ENCODE results near the gene SVBP.

SVBP gene

GRCh38 chr1:42851960-42852607 is 34.9 kb upstream of the SVBP start:
- ChIA-PET CTCF (no interaction called here), POLR2A (no interaction called here)
- TF ChIP-seq ZNF26 (tag by site-specific recombination; IDR thresholded peaks at IDR 0.05) (no peak), OSR2 (tag by site-specific recombination; IDR thresholded peaks at IDR 0.05) (no peak), ZSCAN5A (tag by site-specific recombination; IDR thresholded peaks at IDR 0.05) (no peak), OVOL3 (tag by site-specific recombination; IDR thresholded peaks at IDR 0.05) (no peak), ZNF571 (tag by site-specific recombination; IDR thresholded peaks at IDR 0.05) (no peak), HOXD13 (CRISPR knock-in tag; IDR thresholded peaks at IDR 0.05; ENCODE audit: borderline replicate concordance) (no peak), BCL11A (tag by site-specific recombination; IDR thresholded peaks at IDR 0.05; ENCODE audit: low read depth) (no peak), BCL11B (tag by site-specific recombination; IDR thresholded peaks at IDR 0.05; ENCODE audit: low read depth) (no peak), ZNF133 (tag by site-specific recombination; IDR thresholded peaks at IDR 0.05) (no peak), ZNF146 (tag by site-specific recombination; IDR thresholded peaks at IDR 0.05) (no peak)
- TF ChIP-seq, protein P1, sequence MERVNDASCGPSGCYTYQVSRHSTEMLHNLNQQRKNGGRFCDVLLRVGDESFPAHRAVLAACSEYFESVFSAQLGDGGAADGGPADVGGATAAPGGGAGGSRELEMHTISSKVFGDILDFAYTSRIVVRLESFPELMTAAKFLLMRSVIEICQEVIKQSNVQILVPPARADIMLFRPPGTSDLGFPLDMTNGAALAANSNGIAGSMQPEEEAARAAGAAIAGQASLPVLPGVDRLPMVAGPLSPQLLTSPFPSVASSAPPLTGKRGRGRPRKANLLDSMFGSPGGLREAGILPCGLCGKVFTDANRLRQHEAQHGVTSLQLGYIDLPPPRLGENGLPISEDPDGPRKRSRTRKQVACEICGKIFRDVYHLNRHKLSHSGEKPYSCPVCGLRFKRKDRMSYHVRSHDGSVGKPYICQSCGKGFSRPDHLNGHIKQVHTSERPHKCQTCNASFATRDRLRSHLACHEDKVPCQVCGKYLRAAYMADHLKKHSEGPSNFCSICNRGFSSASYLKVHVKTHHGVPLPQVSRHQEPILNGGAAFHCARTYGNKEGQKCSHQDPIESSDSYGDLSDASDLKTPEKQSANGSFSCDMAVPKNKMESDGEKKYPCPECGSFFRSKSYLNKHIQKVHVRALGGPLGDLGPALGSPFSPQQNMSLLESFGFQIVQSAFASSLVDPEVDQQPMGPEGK (tag by site-specific recombination; IDR thresholded peaks at IDR 0.05): no peak
- TF ChIP-seq, protein P2, sequence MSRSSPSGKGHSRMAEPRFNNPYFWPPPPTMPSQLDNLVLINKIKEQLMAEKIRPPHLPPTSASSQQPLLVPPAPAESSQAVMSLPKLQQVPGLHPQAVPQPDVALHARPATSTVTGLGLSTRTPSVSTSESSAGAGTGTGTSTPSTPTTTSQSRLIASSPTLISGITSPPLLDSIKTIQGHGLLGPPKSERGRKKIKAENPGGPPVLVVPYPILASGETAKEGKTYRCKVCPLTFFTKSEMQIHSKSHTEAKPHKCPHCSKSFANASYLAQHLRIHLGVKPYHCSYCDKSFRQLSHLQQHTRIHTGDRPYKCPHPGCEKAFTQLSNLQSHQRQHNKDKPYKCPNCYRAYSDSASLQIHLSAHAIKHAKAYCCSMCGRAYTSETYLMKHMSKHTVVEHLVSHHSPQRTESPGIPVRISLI (tag by site-specific recombination; IDR thresholded peaks at IDR 0.05): no peak
- TF ChIP-seq, protein P3, sequence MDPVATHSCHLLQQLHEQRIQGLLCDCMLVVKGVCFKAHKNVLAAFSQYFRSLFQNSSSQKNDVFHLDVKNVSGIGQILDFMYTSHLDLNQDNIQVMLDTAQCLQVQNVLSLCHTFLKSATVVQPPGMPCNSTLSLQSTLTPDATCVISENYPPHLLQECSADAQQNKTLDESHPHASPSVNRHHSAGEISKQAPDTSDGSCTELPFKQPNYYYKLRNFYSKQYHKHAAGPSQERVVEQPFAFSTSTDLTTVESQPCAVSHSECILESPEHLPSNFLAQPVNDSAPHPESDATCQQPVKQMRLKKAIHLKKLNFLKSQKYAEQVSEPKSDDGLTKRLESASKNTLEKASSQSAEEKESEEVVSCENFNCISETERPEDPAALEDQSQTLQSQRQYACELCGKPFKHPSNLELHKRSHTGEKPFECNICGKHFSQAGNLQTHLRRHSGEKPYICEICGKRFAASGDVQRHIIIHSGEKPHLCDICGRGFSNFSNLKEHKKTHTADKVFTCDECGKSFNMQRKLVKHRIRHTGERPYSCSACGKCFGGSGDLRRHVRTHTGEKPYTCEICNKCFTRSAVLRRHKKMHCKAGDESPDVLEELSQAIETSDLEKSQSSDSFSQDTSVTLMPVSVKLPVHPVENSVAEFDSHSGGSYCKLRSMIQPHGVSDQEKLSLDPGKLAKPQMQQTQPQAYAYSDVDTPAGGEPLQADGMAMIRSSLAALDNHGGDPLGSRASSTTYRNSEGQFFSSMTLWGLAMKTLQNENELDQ (tag by site-specific recombination; IDR thresholded peaks at IDR 0.05; ENCODE audit: low read depth): no peak
- H3K27ac ChIP-seq (ENCODE audit: extremely low read depth, low read depth, low read length): no peak overlapping the region
- H3K4me1 ChIP-seq (ENCODE audit: control insufficient read depth, insufficient read depth, low read length): no peaks in the 10 kb centered on the region
- H3K36me3 ChIP-seq (ENCODE audit: control insufficient read depth in 2 of 2, insufficient read depth in 1 of 2, low read length in 2 of 2): peaks cover 10 to 49% of the 10 kb centered on the region in 2 experiments; a peak in 2 of 3 replicates
- H3K9me3 ChIP-seq (ENCODE audit: control insufficient read depth, insufficient read depth, low read depth, low read length): no peaks in the 10 kb centered on the region
- no peak overlapping the region for H3K4me3 ChIP-seq (ENCODE audit: low read depth, low read length)

DNA sequence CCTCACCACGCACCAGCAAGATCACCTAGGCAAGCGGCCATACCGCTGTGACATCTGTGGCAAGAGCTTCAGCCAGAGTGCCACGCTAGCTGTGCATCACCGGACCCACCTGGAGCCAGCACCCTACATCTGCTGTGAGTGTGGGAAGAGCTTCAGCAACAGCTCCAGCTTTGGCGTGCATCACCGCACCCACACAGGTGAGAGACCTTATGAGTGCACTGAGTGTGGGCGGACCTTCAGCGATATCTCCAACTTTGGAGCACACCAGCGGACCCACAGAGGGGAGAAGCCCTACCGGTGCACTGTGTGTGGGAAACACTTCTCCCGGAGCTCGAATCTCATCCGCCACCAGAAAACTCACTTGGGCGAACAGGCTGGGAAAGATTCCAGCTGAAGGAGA is 34.2 kb upstream of the SVBP start:
- no peak overlapping the region for H3K4me3 ChIP-seq (ENCODE audit: low read depth, low read length)
- ChIA-PET POLR2A (no interaction called here), CTCF (interaction anchor here (0.6 kb wide), 1 partner anchor 25 kb away, joined by 3 read pairs; no protein-coding TSS in a partner anchor)
- TF ChIP-seq YY1 (tag by site-specific recombination; IDR thresholded peaks at IDR 0.05) (no peak), EGR2 (tag by site-specific recombination; IDR thresholded peaks at IDR 0.05; ENCODE audit: low read depth) (peak; percentile 35; the same call in 1 of the 2 replicates), MYNN (tag by site-specific recombination; IDR thresholded peaks at IDR 0.05; ENCODE audit: borderline replicate concordance) (no peak), SETDB1 (IDR thresholded peaks at IDR 0.05; ENCODE audit: insufficient read length, low read length) (peak; percentile 79)
- H3K36me3 ChIP-seq (ENCODE audit: control insufficient read depth in 2 of 2, insufficient read depth in 1 of 2, low read length in 2 of 2): peaks cover 10 to 49% of the 10 kb centered on the region in 2 experiments; a peak in 2 of 3 replicates
- no peak overlapping the region for H3K27ac ChIP-seq (ENCODE audit: extremely low read depth, low read depth, low read length)
- H3K9me3 ChIP-seq (ENCODE audit: control insufficient read depth, insufficient read depth, low read depth, low read length): no peaks in the 10 kb centered on the region
- H3K4me1 ChIP-seq (ENCODE audit: control insufficient read depth, insufficient read depth, low read length): no peaks in the 10 kb centered on the region
